ENCODE measurements around the gene SYT17.
A peak's percentile ranks its signal among the peaks of the same experiment; 100 is the strongest.

Gene SYT17

GRCh38 chr16:19304750-19305149, 136.7 kb downstream of the SYT17 start:
- DNase-seq (ENCODE audit: low spot score), result peak; percentile 12

GRCh38 chr16:19305443-19305842, 137.4 kb downstream of the SYT17 start:
- no peak for DNase-seq (ENCODE audit: low spot score)

- DNase-seq (ENCODE audit: low spot score), result no peak
Observed at GRCh38 chr16:19307587-19308241, 139.7 kb downstream of the SYT17 start.

GRCh38 chr16:19308392-19308791, 140.4 kb downstream of the SYT17 start:
- no peak for DNase-seq (ENCODE audit: low spot score)

- no peak for DNase-seq (ENCODE audit: low spot score)
Observed at GRCh38 chr16:19309178-19309577, 141.1 kb downstream of the SYT17 start.

- no peak for DNase-seq (ENCODE audit: low spot score)
Observed at GRCh38 chr16:19314718-19315425, 146.8 kb downstream of the SYT17 start.

- DNase-seq (ENCODE audit: low spot score), result no peak
Observed at GRCh38 chr16:19315889-19316433, 147.9 kb downstream of the SYT17 start.

GRCh38 chr16:19316846-19317245, 148.8 kb downstream of the SYT17 start:
- DNase-seq (ENCODE audit: low spot score), result no peak

Data from SW480 (cell line).